GM12891 (cell line): ENCODE data around the gene DYNC2I2.
"Not testable (repeated sequence)": the region's sequence is repeated elsewhere in the genome, so short reads cannot be mapped to it uniquely, and the experiment has no call there.

Experiments
- DNase-seq: peaks from one replicate; pipeline ENCODE4 v3.0.0; 2011; ENCODE audit warnings: low spot score; ENCODE audit not compliant: insufficient read length
- FAIRE-seq: peaks from 2 replicates; lab custom pipeline; 2011; peaks lifted over from hg19 to GRCh38; lab: Jason Lieb, UNC
- PAX5 ChIP-seq: IDR thresholded peaks from 2 replicates; pipeline ENCODE4 v1.6.1; 2011; ENCODE audit warnings: low read length, moderate library complexity, mild to moderate bottlenecking; ENCODE audit not compliant: insufficient read depth, severe bottlenecking
- POLR2A ChIP-seq: IDR thresholded peaks from 2 replicates; pipeline ENCODE4 v1.6.1; 2011; ENCODE audit warnings: low read depth, low read length, control low read depth
- POLR2AphosphoS5 ChIP-seq: IDR thresholded peaks from 2 replicates; pipeline ENCODE4 v1.6.1; 2011; ENCODE audit warnings: low read depth, low read length, control low read depth
- POU2F2 ChIP-seq: IDR thresholded peaks from 2 replicates; pipeline ENCODE4 v1.6.1; 2011; ENCODE audit warnings: low read depth, mild to moderate bottlenecking, control low read depth, low read length, moderate library complexity
- SPI1 ChIP-seq: IDR thresholded peaks from 2 replicates; pipeline ENCODE4 v1.6.1; 2011; ENCODE audit warnings: low read depth, low read length, control low read depth
- TAF1 ChIP-seq: IDR thresholded peaks from 2 replicates; pipeline ENCODE4 v1.6.1; 2011; ENCODE audit warnings: low read depth, low read length, control low read depth

The DYNC2I2 gene

DNA sequence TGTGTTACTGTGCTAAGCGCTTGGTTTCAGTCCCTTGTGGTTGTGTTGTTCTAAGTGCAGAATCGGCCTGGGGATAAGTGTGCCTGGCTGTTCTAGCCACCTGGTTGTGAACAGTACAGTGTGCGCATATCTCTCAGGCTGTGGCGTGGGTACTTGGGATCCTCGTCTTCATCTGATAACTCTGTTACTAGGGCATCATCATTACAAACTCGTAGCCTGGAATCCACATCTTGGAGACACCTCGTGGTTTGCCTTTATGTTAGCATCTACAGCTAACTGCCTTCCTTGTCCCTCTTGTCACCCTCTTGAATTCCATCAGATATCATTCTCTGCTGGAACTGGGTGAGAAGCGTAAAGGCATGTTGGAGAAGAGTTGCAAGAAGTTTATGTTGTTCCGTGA lies 62.8 kb downstream of the DYNC2I2 start:
- DNase-seq (no peak), FAIRE-seq (no peak)
- TF ChIP-seq POLR2AphosphoS5 (no peak), PAX5 (no peak), POLR2A (no peak), TAF1 (no peak), SPI1 (no peak), POU2F2 (no peak)

GRCh38 chr9:128593039-128593438 lies 63.6 kb downstream of the DYNC2I2 start:
- FAIRE-seq (no peak), DNase-seq (no peak)
- TF ChIP-seq TAF1: no peak
- no peak for TF ChIP-seq SPI1

DNA sequence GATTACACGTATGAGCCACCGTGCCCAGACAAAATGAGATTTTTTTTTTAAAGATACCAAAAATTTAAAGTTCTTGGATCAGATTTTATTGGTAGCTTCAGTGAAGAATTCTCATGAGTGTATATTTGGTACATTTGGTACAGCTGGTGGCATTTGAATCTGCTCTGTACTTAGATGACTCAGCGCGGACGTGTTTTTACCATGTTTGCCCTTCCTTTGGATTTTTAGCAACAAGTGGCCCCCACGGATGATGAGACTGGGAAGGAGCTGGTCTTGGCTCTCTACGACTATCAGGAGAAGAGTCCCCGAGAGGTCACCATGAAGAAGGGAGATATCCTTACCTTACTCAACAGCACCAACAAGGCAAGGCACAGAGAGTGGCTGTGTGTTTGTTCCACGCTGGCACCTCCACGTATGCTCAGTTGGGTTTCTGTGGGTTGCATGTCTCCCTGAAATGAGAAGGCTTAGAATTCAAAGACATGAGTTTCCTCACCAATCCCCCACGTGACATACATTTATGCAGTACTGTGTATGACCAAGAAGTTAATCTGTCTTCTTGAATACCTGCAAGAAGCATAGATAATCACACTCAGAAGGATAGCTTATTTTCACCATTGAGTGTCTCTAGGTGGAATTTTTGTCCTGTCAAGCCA lies 67.9 kb downstream of the DYNC2I2 start:
- DNase-seq (no peak), FAIRE-seq (no peak)
- TF ChIP-seq TAF1 (no peak), SPI1 (no peak), POU2F2 (no peak), PAX5 (no peak), POLR2AphosphoS5 (no peak), POLR2A (no peak)

DNA sequence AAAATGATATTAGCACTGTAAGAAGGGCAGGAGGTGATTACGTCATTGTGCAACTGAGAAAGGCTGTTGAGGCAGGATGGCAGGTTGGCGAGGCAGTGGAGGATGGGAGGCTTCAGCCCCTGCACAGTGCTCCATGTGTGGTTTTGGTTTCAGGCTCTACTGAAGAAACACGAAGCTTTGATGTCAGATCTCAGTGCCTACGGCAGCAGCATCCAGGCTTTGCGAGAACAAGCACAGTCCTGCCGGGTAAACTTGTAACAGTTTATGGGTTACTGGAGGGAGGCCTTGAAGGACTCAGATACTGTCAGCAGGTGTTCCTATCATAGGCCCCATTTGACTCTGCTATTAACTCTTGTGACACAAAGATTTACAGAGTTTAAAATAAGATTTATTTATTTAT lies 69.2 kb downstream of the DYNC2I2 start:
- no peak for TF ChIP-seq PAX5
- no peak for TF ChIP-seq SPI1
- no peak for TF ChIP-seq POU2F2
- TF ChIP-seq TAF1: no peak
- no peak for TF ChIP-seq POLR2A
- no peak for TF ChIP-seq POLR2AphosphoS5
- no peak for FAIRE-seq
- DNase-seq: no peak

GRCh38 chr9:128586934-128587333 lies 69.7 kb downstream of the DYNC2I2 start:
- DNase-seq, FAIRE-seq: not testable (repeated sequence)

GRCh38 chr9:128585155-128585554 lies 71.5 kb downstream of the DYNC2I2 start:
- not testable (repeated sequence) for FAIRE-seq, DNase-seq
